HG02623 (cell line): ENCODE data around the gene HNRNPU.

Source experiments
- ATAC-seq: cut with Tn5 transposase; IDR thresholded peaks from one replicate; pipeline ENCODE4 v1.9.1; 2021; ENCODE audit warnings: moderate library complexity; ENCODE audit not compliant: unreplicated experiment

The HNRNPU gene

GRCh38 chr1:244864253-244865027 is at the start of gene HNRNPU:
Gene HNRNPU, minus strand, starts transcription at chr1:244864543. Its CDS starts 236 bp downstream, at chr1:244864307.
- peak; percentile 58 for ATAC-seq

GRCh38 chr1:244913806-244914205 is 49.5 kb upstream of the HNRNPU start:
- ATAC-seq: no peak

- no peak for ATAC-seq
These were observed 39.8 kb upstream of the HNRNPU start for GRCh38 chr1:244904119-244904518.

- ATAC-seq: no peak
These were observed 37.2 kb upstream of the HNRNPU start for GRCh38 chr1:244901400-244902015.

GRCh38 chr1:244897476-244898254 is 33.3 kb upstream of the HNRNPU start:
- no peak for ATAC-seq

GRCh38 chr1:244896550-244896949 is 32.2 kb upstream of the HNRNPU start:
- no peak for ATAC-seq

GRCh38 chr1:244893836-244894235 is 29.5 kb upstream of the HNRNPU start:
- ATAC-seq: no peak

GRCh38 chr1:244887281-244887680 is 22.9 kb upstream of the HNRNPU start:
- ATAC-seq: no peak

- no peak for ATAC-seq
These were observed 17.4 kb upstream of the HNRNPU start for GRCh38 chr1:244881552-244882280.

GRCh38 chr1:244878681-244879080 is 14.3 kb upstream of the HNRNPU start:
- ATAC-seq: no peak

GRCh38 chr1:244876228-244876910 is 12.0 kb upstream of the HNRNPU start:
- ATAC-seq: no peak

GRCh38 chr1:244874974-244875579 is 10.7 kb upstream of the HNRNPU start:
- no peak for ATAC-seq

GRCh38 chr1:244869950-244870349 is 5.6 kb upstream of the HNRNPU start:
- ATAC-seq: no peak

GRCh38 chr1:244869364-244869827 is 5.1 kb upstream of the HNRNPU start:
- ATAC-seq: no peak

- ATAC-seq: no peak
These were observed 4.4 kb upstream of the HNRNPU start for GRCh38 chr1:244868484-244869363.

- no peak for ATAC-seq
These were observed 2.0 kb upstream of the HNRNPU start for GRCh38 chr1:244866355-244866754.

- ATAC-seq: no peak
These were observed 1.5 kb upstream of the HNRNPU start for GRCh38 chr1:244865820-244866219.

- no peak for ATAC-seq
These were observed 657 bp upstream of the HNRNPU start for GRCh38 chr1:244865028-244865371.
